Activated naive CD4-positive, alpha-beta T cell treated with anti-CD3 and anti-CD28 coated beads, Interleukin-2, amount 50 U/mL, for 24 hours (primary cell): ENCODE results near the gene ZNHIT6.

Experiments
- H3K27ac Mint-ChIP-seq: one replicate; pipeline ENCODE4 v1.8.0; 2021; ENCODE audit warnings: mild to moderate bottlenecking, mixed read lengths
- H3K27me3 Mint-ChIP-seq: one replicate; pipeline ENCODE4 v1.8.0; 2021; ENCODE audit warnings: mixed read lengths
- H3K36me3 Mint-ChIP-seq: one replicate; pipeline ENCODE4 v1.8.0; 2021; ENCODE audit warnings: mixed read lengths
- H3K4me1 Mint-ChIP-seq: one replicate; pipeline ENCODE4 v1.8.0; 2021; ENCODE audit warnings: mixed read lengths
- H3K4me3 Mint-ChIP-seq: one replicate; pipeline ENCODE4 v1.8.0; 2021; ENCODE audit warnings: mild to moderate bottlenecking, mixed read lengths
- H3K9me3 Mint-ChIP-seq: one replicate; pipeline ENCODE4 v1.8.0; 2021; ENCODE audit warnings: mixed read lengths

ZNHIT6 gene

GRCh38 chr1:85612704-85613361 is 95.4 kb downstream of the ZNHIT6 start:
- H3K27me3 Mint-ChIP-seq = no peaks in the 10 kb centered on the region
- no peak overlapping the region for H3K4me3 Mint-ChIP-seq
- H3K27ac Mint-ChIP-seq = no peak overlapping the region
- no peaks in the 10 kb centered on the region for H3K4me1 Mint-ChIP-seq
- no peaks in the 10 kb centered on the region for H3K9me3 Mint-ChIP-seq
- H3K36me3 Mint-ChIP-seq = peaks cover 12% of the 10 kb centered on the region

DNA sequence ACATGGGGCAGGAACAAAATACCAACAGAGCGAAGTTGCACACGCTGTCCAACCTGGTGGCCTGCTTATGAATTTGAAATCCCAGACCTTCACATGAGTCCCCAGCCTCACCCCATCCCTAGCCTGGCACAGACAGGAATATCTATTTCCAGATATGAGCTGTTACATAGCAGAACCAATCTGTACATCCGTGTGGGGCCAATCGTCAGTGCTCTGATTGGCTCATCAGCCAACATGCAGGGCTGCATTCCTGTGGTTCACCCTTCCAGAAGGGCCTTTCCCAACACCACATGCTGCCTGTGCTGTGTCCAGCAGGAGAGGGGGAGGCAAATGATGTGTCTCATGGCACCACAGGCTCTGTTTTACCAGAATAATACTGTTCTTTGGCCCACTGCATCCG is 96.4 kb downstream of the ZNHIT6 start:
- H3K9me3 Mint-ChIP-seq = no peaks in the 10 kb centered on the region
- H3K4me3 Mint-ChIP-seq = no peak overlapping the region
- H3K27me3 Mint-ChIP-seq = no peaks in the 10 kb centered on the region
- no peak overlapping the region for H3K27ac Mint-ChIP-seq
- H3K4me1 Mint-ChIP-seq = no peaks in the 10 kb centered on the region
- H3K36me3 Mint-ChIP-seq = peaks cover 7% of the 10 kb centered on the region

GRCh38 chr1:85611425-85611824 is 96.8 kb downstream of the ZNHIT6 start:
- H3K9me3 Mint-ChIP-seq = no peaks in the 10 kb centered on the region
- no peak overlapping the region for H3K4me3 Mint-ChIP-seq
- peaks cover 5% of the 10 kb centered on the region for H3K36me3 Mint-ChIP-seq
- H3K4me1 Mint-ChIP-seq = no peaks in the 10 kb centered on the region
- H3K27ac Mint-ChIP-seq = no peak overlapping the region
- H3K27me3 Mint-ChIP-seq = no peaks in the 10 kb centered on the region

DNA sequence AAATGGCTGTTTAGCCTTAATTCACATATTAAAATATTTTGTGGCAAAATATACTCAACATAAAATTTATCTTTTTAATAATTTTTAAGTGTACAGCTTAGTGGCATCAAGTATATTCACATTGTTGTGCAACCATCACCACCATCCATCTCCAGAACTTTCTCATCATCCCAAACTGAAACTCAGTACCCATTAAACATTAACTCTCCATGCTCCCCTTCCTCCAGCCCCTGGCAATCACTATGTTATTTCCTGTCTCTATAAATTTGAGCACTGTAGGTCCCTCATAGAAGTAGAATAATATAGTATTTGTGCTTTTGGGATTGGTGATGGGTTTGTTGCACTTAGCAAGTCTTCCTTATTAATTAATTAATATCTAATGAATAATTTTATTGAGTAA is 98.3 kb downstream of the ZNHIT6 start:
- H3K4me1 Mint-ChIP-seq = no peaks in the 10 kb centered on the region
- H3K36me3 Mint-ChIP-seq = peaks cover 2% of the 10 kb centered on the region
- no peaks in the 10 kb centered on the region for H3K9me3 Mint-ChIP-seq
- H3K4me3 Mint-ChIP-seq = no peak overlapping the region
- H3K27ac Mint-ChIP-seq = no peak overlapping the region
- H3K27me3 Mint-ChIP-seq = no peaks in the 10 kb centered on the region

GRCh38 chr1:85608851-85609250 is 99.4 kb downstream of the ZNHIT6 start:
- Mint-ChIP-seq H3K36me3 (peaks cover 2% of the 10 kb centered on the region), H3K27ac (no peak overlapping the region), H3K27me3 (no peaks in the 10 kb centered on the region), H3K4me3 (no peak overlapping the region), H3K9me3 (no peaks in the 10 kb centered on the region), H3K4me1 (no peaks in the 10 kb centered on the region)

GRCh38 chr1:85607921-85608265 is 100.3 kb downstream of the ZNHIT6 start:
- Mint-ChIP-seq H3K4me1 (no peaks in the 10 kb centered on the region), H3K27ac (no peak overlapping the region), H3K9me3 (no peaks in the 10 kb centered on the region), H3K27me3 (no peaks in the 10 kb centered on the region), H3K4me3 (no peak overlapping the region), H3K36me3 (peaks cover 2% of the 10 kb centered on the region)

DNA sequence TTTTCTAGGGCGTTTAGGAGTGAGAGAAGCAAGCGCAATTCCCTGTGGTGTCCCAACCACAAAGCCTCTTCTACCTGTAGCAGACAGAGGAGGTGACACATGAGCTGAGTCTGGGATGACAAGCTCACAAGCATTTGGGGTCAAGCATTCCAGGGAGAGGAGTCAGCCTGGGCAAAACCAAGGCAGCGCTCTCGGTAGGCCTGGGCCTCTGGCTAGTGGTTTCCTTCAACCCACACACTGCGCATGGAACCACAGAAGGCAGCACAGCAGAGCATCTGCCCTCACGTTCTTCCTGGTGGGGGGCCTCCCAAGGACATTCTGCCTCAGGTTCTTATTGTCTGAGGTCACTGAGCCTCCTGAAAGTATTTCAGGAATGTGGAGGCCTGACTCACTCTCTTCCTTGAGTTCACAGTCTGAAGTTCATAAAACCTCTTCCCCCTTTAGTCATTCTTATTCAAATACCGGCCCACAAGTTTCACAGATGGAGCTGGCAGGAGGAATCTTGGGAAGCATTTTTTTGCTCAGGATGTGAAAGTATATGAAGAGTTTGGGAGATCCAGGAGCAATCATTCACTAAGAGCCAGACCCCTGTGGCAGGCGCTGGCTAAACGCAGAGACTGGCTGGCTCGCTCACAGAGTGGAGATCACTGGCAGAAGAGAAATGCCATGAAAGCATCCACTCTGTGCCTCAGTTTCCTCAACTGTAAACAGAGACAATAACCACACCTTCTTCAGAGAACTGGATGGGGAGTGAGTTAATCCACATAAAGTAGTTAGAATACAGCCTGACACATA is 100.9 kb downstream of the ZNHIT6 start:
- Mint-ChIP-seq H3K27ac (no peak overlapping the region), H3K4me1 (no peaks in the 10 kb centered on the region), H3K27me3 (no peaks in the 10 kb centered on the region), H3K36me3 (peaks cover 2% of the 10 kb centered on the region), H3K4me3 (no peak overlapping the region), H3K9me3 (no peaks in the 10 kb centered on the region)

- Mint-ChIP-seq H3K27ac (no peak overlapping the region), H3K4me1 (no peaks in the 10 kb centered on the region), H3K27me3 (no peaks in the 10 kb centered on the region), H3K36me3 (peaks cover 2% of the 10 kb centered on the region), H3K4me3 (no peak overlapping the region), H3K9me3 (no peaks in the 10 kb centered on the region)
Measured at GRCh38 chr1:85606414-85606800, 101.8 kb downstream of the ZNHIT6 start.

DNA sequence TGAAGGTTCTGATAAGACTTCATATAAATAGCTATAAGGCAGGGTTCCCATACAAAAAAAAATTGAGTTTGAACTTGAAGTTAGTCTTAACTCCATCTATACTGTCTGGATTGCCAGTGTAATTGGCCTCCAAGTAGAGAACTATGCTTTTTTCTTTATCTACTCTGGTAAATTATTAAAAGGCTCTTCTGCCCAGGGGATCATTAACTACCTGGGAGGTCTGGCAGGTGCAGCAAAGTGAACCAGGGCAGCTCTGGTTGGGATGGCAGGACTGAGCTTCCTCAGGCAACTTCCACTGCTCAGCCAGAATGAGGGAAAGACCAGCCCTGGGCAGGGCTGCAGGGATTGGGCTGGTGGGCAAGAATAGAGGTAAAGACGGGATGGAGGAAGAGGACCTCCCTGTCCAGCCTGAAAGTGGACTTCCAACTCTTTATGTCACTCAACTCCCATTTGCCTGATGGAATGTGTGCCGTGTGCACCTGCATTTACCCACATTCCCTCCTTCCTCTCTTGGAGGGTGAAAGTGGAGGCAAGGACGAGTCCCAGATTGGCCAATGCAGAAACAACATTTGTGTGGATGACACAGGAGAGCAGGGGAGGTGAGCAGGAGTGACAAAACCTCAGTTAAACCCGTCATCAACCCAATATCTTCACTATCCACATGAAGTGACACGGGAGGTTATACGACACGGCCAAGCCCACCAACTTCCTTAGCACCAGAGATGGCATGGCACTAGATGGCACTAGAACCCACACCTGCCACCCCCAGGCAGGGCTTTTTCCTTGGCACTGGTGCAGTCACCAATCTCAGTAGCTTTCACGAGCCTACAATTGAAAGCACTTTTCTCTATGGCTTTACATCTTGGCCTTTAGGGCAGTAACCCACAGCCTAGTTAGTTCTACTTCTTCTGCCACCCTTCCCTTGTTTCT is 102.5 kb downstream of the ZNHIT6 start:
- Mint-ChIP-seq H3K27ac (no peak overlapping the region), H3K4me1 (no peaks in the 10 kb centered on the region), H3K4me3 (no peak overlapping the region), H3K27me3 (no peaks in the 10 kb centered on the region), H3K9me3 (no peaks in the 10 kb centered on the region), H3K36me3 (peaks cover 2% of the 10 kb centered on the region)

- Mint-ChIP-seq H3K9me3 (no peaks in the 10 kb centered on the region), H3K27ac (no peak overlapping the region), H3K4me3 (no peak overlapping the region), H3K27me3 (no peaks in the 10 kb centered on the region), H3K36me3 (peaks cover 2% of the 10 kb centered on the region), H3K4me1 (no peaks in the 10 kb centered on the region)
Measured at GRCh38 chr1:85604298-85604997, 103.8 kb downstream of the ZNHIT6 start.

DNA sequence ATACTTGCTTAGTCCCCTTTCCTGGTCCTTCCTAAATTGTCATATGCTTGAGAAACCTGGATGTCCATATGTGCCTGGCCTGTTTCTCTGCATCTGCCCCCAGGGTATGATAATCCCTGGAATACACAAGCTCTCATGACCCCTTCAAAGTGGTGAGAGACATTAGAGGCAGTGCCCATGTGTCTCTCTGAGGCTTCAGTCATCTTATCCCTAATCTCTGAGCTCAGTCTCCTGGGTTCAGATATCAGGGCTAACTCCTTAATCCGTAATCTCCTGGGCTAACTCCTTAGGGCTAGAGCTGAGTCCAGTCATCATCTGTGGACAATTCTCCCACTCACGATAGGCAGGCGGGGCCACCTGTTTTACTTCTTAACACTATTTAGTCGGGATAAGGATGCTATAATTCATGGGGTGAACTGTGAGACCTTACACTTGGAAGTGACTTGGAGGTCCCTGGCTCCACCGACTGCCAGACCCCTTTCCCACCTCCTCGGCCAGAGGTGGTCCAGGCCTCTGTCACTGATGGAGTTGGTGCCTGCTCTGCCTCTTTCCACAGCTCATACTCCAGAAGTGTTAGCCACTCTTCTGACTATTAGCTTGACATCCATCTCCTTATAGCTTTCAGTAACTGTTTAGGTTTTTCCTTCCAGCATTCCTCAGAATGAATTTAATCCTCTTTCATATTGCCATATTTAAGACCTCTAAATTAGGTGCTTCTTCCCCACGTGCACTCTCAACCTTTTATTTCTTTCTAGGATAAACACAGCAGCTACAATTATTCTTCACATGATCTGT is 105.0 kb downstream of the ZNHIT6 start:
- H3K36me3 Mint-ChIP-seq = peaks cover 3% of the 10 kb centered on the region
- no peak overlapping the region for H3K27ac Mint-ChIP-seq
- no peaks in the 10 kb centered on the region for H3K27me3 Mint-ChIP-seq
- no peaks in the 10 kb centered on the region for H3K4me1 Mint-ChIP-seq
- no peak overlapping the region for H3K4me3 Mint-ChIP-seq
- H3K9me3 Mint-ChIP-seq = peaks cover 3% of the 10 kb centered on the region

- Mint-ChIP-seq H3K4me1 (no peaks in the 10 kb centered on the region), H3K27me3 (no peaks in the 10 kb centered on the region), H3K9me3 (peaks cover 4% of the 10 kb centered on the region), H3K27ac (no peak overlapping the region), H3K36me3 (peaks cover 3% of the 10 kb centered on the region), H3K4me3 (no peak overlapping the region)
Measured at GRCh38 chr1:85602571-85602970, 105.7 kb downstream of the ZNHIT6 start.

- Mint-ChIP-seq H3K36me3 (peaks cover 3% of the 10 kb centered on the region), H3K4me1 (no peaks in the 10 kb centered on the region), H3K9me3 (peaks cover 4% of the 10 kb centered on the region), H3K27me3 (no peaks in the 10 kb centered on the region), H3K27ac (no peak overlapping the region), H3K4me3 (no peak overlapping the region)
Measured at GRCh38 chr1:85601901-85602300, 106.3 kb downstream of the ZNHIT6 start.

GRCh38 chr1:85599681-85600080 is 108.6 kb downstream of the ZNHIT6 start:
- no peak overlapping the region for H3K4me3 Mint-ChIP-seq
- peaks cover 4% of the 10 kb centered on the region for H3K9me3 Mint-ChIP-seq
- no peaks in the 10 kb centered on the region for H3K27me3 Mint-ChIP-seq
- no peaks in the 10 kb centered on the region for H3K4me1 Mint-ChIP-seq
- no peak overlapping the region for H3K27ac Mint-ChIP-seq
- peaks cover 3% of the 10 kb centered on the region for H3K36me3 Mint-ChIP-seq
